Body of pancreas (tissue), 4 donors: ENCODE data around the gene DNAJB8. TPM values are rescaled to one million over a fixed set of nuclear protein-coding genes. Genes with fewer than 3 reads are reported as not detected.

Experiments used
- ATAC-seq: fragments of 150-250 bp; one replicate; pipeline ENCODE4 v1.9.1; 2016
- DNase-seq, 4 donors: peaks; one replicate each; pipeline ENCODE4 v3.0.0-alpha.2; 2019
- H3K27ac ChIP-seq, 4 donors: fragments of 200-600 bp; sonication (generic); 1 replicate in 3 of 4; 2 replicates in 1 of 4; pipeline versions ENCODE4 v1.5.1 to v1.6.1; 2016 to 2019; ENCODE audit warnings: mild to moderate bottlenecking in 1 of 4, mixed read lengths in 1 of 4, moderate library complexity in 1 of 4
- H3K27me3 ChIP-seq, 2 donors: fragments of 200-600 bp; sonication (generic); one replicate each; pipeline ENCODE4 v1.6.0; 2016; ENCODE audit warnings: mild to moderate bottlenecking in 1 of 2
- H3K36me3 ChIP-seq, 2 donors: fragments of 200-600 bp; sonication (generic); replicated peaks in 1 of 2; 2 replicates each; pipeline ENCODE4 v1.5.1; 2016; ENCODE audit warnings: low read depth in 2 of 2; ENCODE audit not compliant: insufficient read depth in 1 of 2
- H3K4me1 ChIP-seq: fragments of 200-600 bp; sonication (generic); one replicate; pipeline ENCODE4 v1.6.0; 2016
- H3K4me3 ChIP-seq, 2 donors: fragments of 200-600 bp; sonication (generic); 1 replicate in 1 of 2; 2 replicates in 1 of 2; pipeline ENCODE4 v1.5.1; 2016 to 2019
- H3K9me3 ChIP-seq, 3 donors: fragments of 200-600 bp; sonication (generic); 1 replicate in 2 of 3; 2 replicates in 1 of 3; pipeline ENCODE4 v1.5.1; 2016
- CTCF ChIP-seq, 7 experiments: fragments of 450-650 bp in 4 of 7; fragments of 200-600 bp in 3 of 7; sonication (generic) in 3 of 7; IDR thresholded peaks; one replicate each; pipeline ENCODE4 v1.5.1; 2016 to 2019; ENCODE audit warnings: antibody characterized with exemption in 7 of 7
- POLR2A ChIP-seq, 3 donors: fragments of 450-650 bp; IDR thresholded peaks; one replicate each; pipeline ENCODE4 v1.6.1; 2016; ENCODE audit warnings: antibody characterized with exemption in 3 of 3, mild to moderate bottlenecking in 2 of 3
- WGBS, 2 donors: methylation state at CpG; one replicate each; pipeline ENCODE4 v1.1.5; 2017; 5-methylcytosine and 5-hydroxymethylcytosine counted together
- intact Hi-C: fragments of 100-400 bp; cut with DNase I; formaldehyde crosslinking; loops from one replicate; pipeline ENCODE4 v1.15.1; 2023
- total RNA-seq, 2 donors: library from RNA; depleted of rRNA; stranded (reverse); fragments of >200 nt; gene quantifications; one replicate each; pipeline ENCODE4 v1.1.0, GENCODE V29; 2016

Gene DNAJB8
- total RNA-seq, 2 donors from 2014 or later: not detected

- Histone ChIP-seq H3K4me1 (peaks cover 80% of the 10 kb centered on the region), H3K27me3 (peaks cover 0 to 11% of the 10 kb centered on the region in 2 donors), H3K36me3 (no peaks in the 10 kb centered on the region), H3K9me3 (no peaks in the 10 kb centered on the region), H3K27ac (peak overlapping the region; percentile 70 to 97 (median 95)), H3K4me3 (peak overlapping the region in 1 of 2 donors; percentile 32)
- 13 to 27% methylated on average over 22 to 23 of the region's 23 CpGs for WGBS, 2 donors
- ATAC-seq (no peak), DNase-seq (peak; percentile 38 to 56 (median 47))
- intact Hi-C loops: no loop called here
- TF ChIP-seq POLR2A (IDR thresholded peaks at IDR 0.05) (peak in 1 of 3 donors; percentile 13), CTCF (IDR thresholded peaks at IDR 0.05) (no peak)
These were observed 24.4 kb upstream of the DNAJB8 start for GRCh38 chr3:128490915-128491690.

GRCh38 chr3:128490650-128490914 lies 23.9 kb upstream of the DNAJB8 start:
- H3K27me3 ChIP-seq: peaks cover 0 to 11% of the 10 kb centered on the region in 2 donors
- H3K9me3 ChIP-seq: no peaks in the 10 kb centered on the region
- no peak for DNase-seq
- intact Hi-C loops: no loop called here
- 3 to 8% methylated on average over 5 to 10 of the region's 10 CpGs for WGBS, 2 donors
- no peak for ATAC-seq
- no peaks in the 10 kb centered on the region for H3K36me3 ChIP-seq
- H3K27ac ChIP-seq: peak overlapping the region; percentile 70 to 97 (median 95)
- H3K4me1 ChIP-seq: peaks cover 83% of the 10 kb centered on the region
- peak overlapping the region in 1 of 2 donors; percentile 17 for H3K4me3 ChIP-seq
- TF ChIP-seq CTCF (IDR thresholded peaks at IDR 0.05): no peak
- TF ChIP-seq POLR2A (IDR thresholded peaks at IDR 0.05): no peak

GRCh38 chr3:128489927-128490649 lies 23.4 kb upstream of the DNAJB8 start:
- H3K4me3 ChIP-seq: peak overlapping the region; percentile 17 to 20
- ATAC-seq: peak; percentile 24
- intact Hi-C loops: no loop called here
- H3K4me1 ChIP-seq: peaks cover 84% of the 10 kb centered on the region
- H3K36me3 ChIP-seq: no peaks in the 10 kb centered on the region
- peak; percentile 51 to 69 (median 58) for DNase-seq
- WGBS, 2 donors: 2 to 3% methylated on average over 38 to 61 of the region's 61 CpGs
- no peaks in the 10 kb centered on the region for H3K9me3 ChIP-seq
- TF ChIP-seq POLR2A (IDR thresholded peaks at IDR 0.05): peak; percentile 39 to 78 (median 75)
- TF ChIP-seq CTCF (IDR thresholded peaks at IDR 0.05): peak in 4 of 7 experiments; percentile 18 to 37 (median 27)
- H3K27me3 ChIP-seq: peaks cover 0 to 11% of the 10 kb centered on the region in 2 donors
- peak overlapping the region; percentile 70 to 97 (median 95) for H3K27ac ChIP-seq

- H3K4me3 ChIP-seq: peak overlapping the region; percentile 17 to 20
- DNase-seq (no peak), ATAC-seq (no peak)
- H3K36me3 ChIP-seq: no peaks in the 10 kb centered on the region
- peaks cover 84% of the 10 kb centered on the region for H3K4me1 ChIP-seq
- 0% methylated on average over 26 of the region's 26 CpGs; no CpG with 5 or more reads in 1 of the 2 donors for WGBS, 2 donors
- peaks cover 0 to 11% of the 10 kb centered on the region in 2 donors for H3K27me3 ChIP-seq
- no peak for TF ChIP-seq POLR2A (IDR thresholded peaks at IDR 0.05)
- TF ChIP-seq CTCF (IDR thresholded peaks at IDR 0.05): no peak
- peak overlapping the region; percentile 70 to 97 (median 95) for H3K27ac ChIP-seq
- intact Hi-C loops: no loop called here
- H3K9me3 ChIP-seq: no peaks in the 10 kb centered on the region
These were observed 22.9 kb upstream of the DNAJB8 start for GRCh38 chr3:128489674-128489926.
